ENCODE results near the gene FHOD3.

The FHOD3 gene

GRCh38 chr18:36576339-36576738 is 278.8 kb downstream of the FHOD3 start:
- TF ChIP-seq GATA3 (IDR thresholded peaks at IDR 0.05; ENCODE audit: low read depth, low read length): no peak

- peak; percentile 45; the same call in 1 of the 2 replicates for TF ChIP-seq GATA2 (IDR thresholded peaks at IDR 0.05; ENCODE audit: low read depth, low read length)
- TF ChIP-seq GATA3 (IDR thresholded peaks at IDR 0.05; ENCODE audit: low read depth, low read length): no peak
Measured at GRCh38 chr18:36578871-36579710, 281.6 kb downstream of the FHOD3 start.

- no peak for TF ChIP-seq GATA3 (IDR thresholded peaks at IDR 0.05; ENCODE audit: low read depth, low read length)
- no peak for TF ChIP-seq GATA2 (IDR thresholded peaks at IDR 0.05; ENCODE audit: low read depth, low read length)
Measured at GRCh38 chr18:36580266-36580665, 282.8 kb downstream of the FHOD3 start.

GRCh38 chr18:36580874-36581750 is 283.6 kb downstream of the FHOD3 start:
- TF ChIP-seq GATA3 (IDR thresholded peaks at IDR 0.05; ENCODE audit: low read depth, low read length): no peak
- TF ChIP-seq GATA2 (IDR thresholded peaks at IDR 0.05; ENCODE audit: low read depth, low read length): no peak

GRCh38 chr18:36582988-36583745 is 285.7 kb downstream of the FHOD3 start:
- TF ChIP-seq GATA2 (IDR thresholded peaks at IDR 0.05; ENCODE audit: low read depth, low read length) (no peak), GATA3 (IDR thresholded peaks at IDR 0.05; ENCODE audit: low read depth, low read length) (no peak)

- TF ChIP-seq GATA2 (IDR thresholded peaks at IDR 0.05; ENCODE audit: low read depth, low read length): no peak
- no peak for TF ChIP-seq GATA3 (IDR thresholded peaks at IDR 0.05; ENCODE audit: low read depth, low read length)
Measured at GRCh38 chr18:36589857-36590543, 292.5 kb downstream of the FHOD3 start.

GRCh38 chr18:36590621-36591580 is 293.4 kb downstream of the FHOD3 start:
- TF ChIP-seq GATA3 (IDR thresholded peaks at IDR 0.05; ENCODE audit: low read depth, low read length) (no peak), GATA2 (IDR thresholded peaks at IDR 0.05; ENCODE audit: low read depth, low read length) (no peak)

GRCh38 chr18:36592282-36592681 is 294.8 kb downstream of the FHOD3 start:
- TF ChIP-seq GATA3 (IDR thresholded peaks at IDR 0.05; ENCODE audit: low read depth, low read length) (no peak), GATA2 (IDR thresholded peaks at IDR 0.05; ENCODE audit: low read depth, low read length) (no peak)

GRCh38 chr18:36593001-36593400 is 295.5 kb downstream of the FHOD3 start:
- TF ChIP-seq GATA3 (IDR thresholded peaks at IDR 0.05; ENCODE audit: low read depth, low read length): no peak
- TF ChIP-seq GATA2 (IDR thresholded peaks at IDR 0.05; ENCODE audit: low read depth, low read length): no peak

- no peak for TF ChIP-seq GATA3 (IDR thresholded peaks at IDR 0.05; ENCODE audit: low read depth, low read length)
- TF ChIP-seq GATA2 (IDR thresholded peaks at IDR 0.05; ENCODE audit: low read depth, low read length): no peak
Measured at GRCh38 chr18:36593641-36594040, 296.1 kb downstream of the FHOD3 start.

GRCh38 chr18:36594621-36595020 is 297.1 kb downstream of the FHOD3 start:
- no peak for TF ChIP-seq GATA2 (IDR thresholded peaks at IDR 0.05; ENCODE audit: low read depth, low read length)
- TF ChIP-seq GATA3 (IDR thresholded peaks at IDR 0.05; ENCODE audit: low read depth, low read length): no peak

- TF ChIP-seq GATA2 (IDR thresholded peaks at IDR 0.05; ENCODE audit: low read depth, low read length) (no peak), GATA3 (IDR thresholded peaks at IDR 0.05; ENCODE audit: low read depth, low read length) (no peak)
Measured at GRCh38 chr18:36595046-36595817, 297.7 kb downstream of the FHOD3 start.

Measured in SH-SY5Y (cell line).